HEK293 (cell line): Measurements from ENCODE around the gene IPO8.

Experiments
- GLIS2 ChIP-seq: fragments of 450-650 bp; formaldehyde crosslinking; IDR thresholded peaks from 2 replicates; pipeline ENCODE4 v1.5.1; 2016; ENCODE audit warnings: missing biosample characterization, missing genetic modification characterization
- HOXC10 ChIP-seq: sonication (generic); formaldehyde crosslinking; IDR thresholded peaks from 2 replicates; pipeline ENCODE4 v1.8.1; 2023; ENCODE audit warnings: mild to moderate bottlenecking, missing genetic modification reagents
- IKZF3 ChIP-seq: fragments of 450-650 bp; IDR thresholded peaks from 2 replicates; pipeline ENCODE4 v1.5.0; 2018; ENCODE audit warnings: missing biosample characterization, mild to moderate bottlenecking, missing genetic modification characterization, moderate library complexity
- KLF9 ChIP-seq: fragments of 450-650 bp; formaldehyde crosslinking; IDR thresholded peaks from 2 replicates; pipeline ENCODE4 v1.5.1; 2016; ENCODE audit warnings: missing biosample characterization, missing genetic modification characterization, low read depth
- MYNN ChIP-seq: fragments of 450-650 bp; formaldehyde crosslinking; IDR thresholded peaks from 2 replicates; pipeline ENCODE4 v1.5.1; 2016; ENCODE audit warnings: missing biosample characterization, missing genetic modification characterization, borderline replicate concordance
- PRDM1 ChIP-seq: fragments of 450-650 bp; formaldehyde crosslinking; IDR thresholded peaks from 2 replicates; pipeline ENCODE4; 2016; ENCODE audit warnings: missing biosample characterization, missing genetic modification characterization
- SALL2 ChIP-seq: fragments of 450-650 bp; formaldehyde crosslinking; IDR thresholded peaks from 2 replicates; pipeline ENCODE4 v1.5.0; 2017; ENCODE audit warnings: missing biosample characterization, mild to moderate bottlenecking, missing genetic modification characterization, borderline replicate concordance
- ZBTB11 ChIP-seq: fragments of 450-650 bp; formaldehyde crosslinking; conservative IDR thresholded peaks from 2 replicates; pipeline ENCODE4 v1.5.1; 2016; ENCODE audit warnings: low read depth, missing biosample characterization, missing genetic modification characterization
- ZBTB26 ChIP-seq: fragments of 450-650 bp; formaldehyde crosslinking; optimal IDR thresholded peaks from 2 replicates; pipeline ENCODE3; 2016; ENCODE audit warnings: missing biosample characterization, mild to moderate bottlenecking, missing genetic modification characterization
- ZBTB48 ChIP-seq: fragments of 450-650 bp; formaldehyde crosslinking; IDR thresholded peaks from 2 replicates; pipeline ENCODE4 v1.5.1; 2016; ENCODE audit warnings: missing biosample characterization, missing genetic modification characterization
- ZFP69B ChIP-seq: fragments of 450-650 bp; formaldehyde crosslinking; IDR thresholded peaks from 2 replicates; pipeline ENCODE4 v1.5.1; 2016; ENCODE audit warnings: missing biosample characterization, missing genetic modification characterization
- ZNF19 ChIP-seq: fragments of 450-650 bp; formaldehyde crosslinking; IDR thresholded peaks from 2 replicates; pipeline ENCODE4; 2016; ENCODE audit warnings: missing biosample characterization, missing genetic modification characterization, low read depth
- ZNF26 ChIP-seq: fragments of 450-650 bp; formaldehyde crosslinking; IDR thresholded peaks from 2 replicates; pipeline ENCODE4 v1.5.1; 2016; ENCODE audit warnings: missing biosample characterization, missing genetic modification characterization
- ZNF266 ChIP-seq: fragments of 450-650 bp; formaldehyde crosslinking; IDR thresholded peaks from 2 replicates; pipeline ENCODE4 v1.5.1; 2016; ENCODE audit warnings: missing biosample characterization, missing genetic modification characterization, low read depth
- ZNF280C ChIP-seq: fragments of 450-650 bp; formaldehyde crosslinking; IDR thresholded peaks from 2 replicates; pipeline ENCODE4 v1.5.1; 2016; ENCODE audit warnings: missing biosample characterization, missing genetic modification characterization
- ZNF366 ChIP-seq: fragments of 450-650 bp; formaldehyde crosslinking; conservative IDR thresholded peaks from 2 replicates; pipeline ENCODE4 v1.5.1; 2016; ENCODE audit warnings: missing biosample characterization, missing genetic modification characterization
- ZNF391 ChIP-seq: fragments of 450-650 bp; formaldehyde crosslinking; IDR thresholded peaks from 2 replicates; pipeline ENCODE4 v1.5.1; 2016; ENCODE audit warnings: low read depth, missing biosample characterization, missing genetic modification characterization, borderline replicate concordance
- ZNF48 ChIP-seq: fragments of 450-650 bp; formaldehyde crosslinking; IDR thresholded peaks from 2 replicates; pipeline ENCODE4 v1.5.1; 2016; ENCODE audit warnings: missing biosample characterization, missing genetic modification characterization
- ZNF510 ChIP-seq: fragments of 450-650 bp; formaldehyde crosslinking; IDR thresholded peaks from 2 replicates; pipeline ENCODE4 v1.5.1; 2018; ENCODE audit warnings: mild to moderate bottlenecking, missing genetic modification characterization, missing biosample characterization; ENCODE audit not compliant: insufficient replicate concordance
- ZNF513 ChIP-seq: fragments of 450-650 bp; IDR thresholded peaks from 2 replicates; pipeline ENCODE4 v1.5.1; 2018; ENCODE audit warnings: missing biosample characterization, missing genetic modification characterization
- ZNF610 ChIP-seq: fragments of 450-650 bp; formaldehyde crosslinking; IDR thresholded peaks from 2 replicates; pipeline ENCODE4 v1.5.1; 2016; ENCODE audit warnings: missing biosample characterization, missing genetic modification characterization, borderline replicate concordance
- ZNF660 ChIP-seq: fragments of 450-650 bp; IDR thresholded peaks from 2 replicates; pipeline ENCODE4 v1.5.1; 2018; ENCODE audit warnings: missing biosample characterization, mild to moderate bottlenecking, missing genetic modification characterization
- ZNF76 ChIP-seq: fragments of 450-650 bp; formaldehyde crosslinking; IDR thresholded peaks from 2 replicates; pipeline ENCODE4; 2016; ENCODE audit warnings: low read depth, missing biosample characterization, missing genetic modification characterization, borderline replicate concordance
- ZNF777 ChIP-seq: fragments of 450-650 bp; formaldehyde crosslinking; IDR thresholded peaks from 2 replicates; pipeline ENCODE4 v1.5.1; 2017; ENCODE audit warnings: missing biosample characterization, missing genetic modification characterization, borderline replicate concordance
- ZNF791 ChIP-seq: fragments of 450-650 bp; formaldehyde crosslinking; IDR thresholded peaks from 2 replicates; pipeline ENCODE4 v1.5.1; 2016; ENCODE audit warnings: missing biosample characterization, missing genetic modification characterization
- ZSCAN4 ChIP-seq: fragments of 450-650 bp; formaldehyde crosslinking; IDR thresholded peaks from 2 replicates; pipeline ENCODE4 v1.5.1; 2017; ENCODE audit warnings: missing biosample characterization, missing genetic modification characterization

IPO8 gene

GRCh38 chr12:30695199-30696102 is at the start of gene IPO8 (continued):
- TF ChIP-seq SALL2 (no peak), ZNF510 (no peak), ZNF660 (tag by site-specific recombination) (no peak), ZNF391 (tag by site-specific recombination) (peak; percentile 77; the same call in 1 of the 2 replicates), ZNF366 (tag by site-specific recombination) (peak; percentile 91), GLIS2 (tag by site-specific recombination) (peak; percentile 98), HOXC10 (no peak), ZBTB11 (tag by site-specific recombination) (peak; percentile 86), ZNF266 (no peak), KLF9 (peak; percentile 51; the same call in 1 of the 2 replicates), MYNN (tag by site-specific recombination) (no peak), ZFP69B (0 out of 2 replicates have a peak, but pooled peaks have one; percentile 10), IKZF3 (tag by site-specific recombination) (peak; percentile 94), ZNF610 (tag by site-specific recombination) (peak; percentile 47; the same call in 1 of the 2 replicates), ZBTB48 (tag by site-specific recombination) (no peak), ZNF280C (tag by site-specific recombination) (no peak), ZNF777 (no peak), ZNF48 (tag by site-specific recombination) (no peak), ZSCAN4 (tag by site-specific recombination) (0 out of 2 replicates have a peak, but pooled peaks have one; percentile 6), ZNF513 (peak; percentile 92), ZNF76 (tag by site-specific recombination) (peak; percentile 87), ZNF19 (tag by site-specific recombination) (no peak), ZBTB26 (tag by site-specific recombination) (peak; percentile 56), ZNF26 (tag by site-specific recombination) (no peak), PRDM1 (tag by site-specific recombination) (peak; percentile 55), ZNF791 (no peak)
